GM23338 (cell line): ENCODE measurements around the gene RABGAP1L. TPM values are rescaled to one million over a fixed set of nuclear protein-coding genes. Genes with fewer than 3 reads are reported as not detected.

Experiments used
- ATAC-seq: fragments of 200-7000 bp; cut with Tn5 transposase; 3 replicates; pipeline ENCODE4 v1.9.1; 2020
- DNase-seq: peaks from one replicate; pipeline ENCODE4 v3.0.0-alpha.2; 2015; ENCODE audit warnings: low spot score
- H2AFZ ChIP-seq: fragments of 200-600 bp; sonication (generic); 2 replicates; pipeline ENCODE4 v1.8.0; 2016; ENCODE audit warnings: antibody characterized with exemption, mild to moderate bottlenecking, moderate library complexity
- H3F3A ChIP-seq: fragments of 200-600 bp; sonication (generic); replicated peaks from 2 replicates; pipeline ENCODE4 v1.8.0; 2017; ENCODE audit warnings: antibody characterized with exemption, mixed run types, low read depth
- H3K27ac ChIP-seq: fragments of 200-600 bp; sonication (generic); 2 replicates; pipeline ENCODE4 v1.6.1; 2016; ENCODE audit warnings: low read depth
- H3K27me3 ChIP-seq: fragments of 200-600 bp; sonication (generic); 2 replicates; pipeline ENCODE4 v1.8.0; 2016; ENCODE audit warnings: mild to moderate bottlenecking, mixed run types, moderate library complexity; ENCODE audit not compliant: insufficient read depth
- H3K36me3 ChIP-seq: fragments of 200-600 bp; sonication (generic); 2 replicates; pipeline ENCODE4 v1.8.0; 2016; ENCODE audit warnings: mild to moderate bottlenecking; ENCODE audit not compliant: insufficient read depth
- H3K4me1 ChIP-seq: fragments of 200-600 bp; sonication (generic); 2 replicates; pipeline ENCODE4 v1.8.0; 2016; ENCODE audit warnings: mild to moderate bottlenecking, moderate library complexity; ENCODE audit not compliant: insufficient read depth
- H3K4me2 ChIP-seq: fragments of 200-600 bp; sonication (generic); 2 replicates; pipeline ENCODE4 v1.7.1; 2017; ENCODE audit warnings: mixed run types
- H3K4me3 ChIP-seq: fragments of 200-600 bp; sonication (generic); 2 replicates; pipeline ENCODE4 v1.6.1; 2016; ENCODE audit warnings: mixed run types
- H3K79me2 ChIP-seq: fragments of 200-600 bp; sonication (generic); replicated peaks from 2 replicates; pipeline ENCODE4 v1.8.0; 2017; ENCODE audit warnings: mild to moderate bottlenecking; ENCODE audit not compliant: insufficient read depth
- H3K9me2 ChIP-seq: fragments of 200-600 bp; sonication (generic); 2 replicates; pipeline ENCODE4 v1.8.0; 2017; ENCODE audit not compliant: insufficient read depth
- H4K20me1 ChIP-seq: fragments of 200-600 bp; sonication (generic); replicated peaks from 2 replicates; pipeline ENCODE4 v1.8.0; 2017; ENCODE audit warnings: mild to moderate bottlenecking; ENCODE audit not compliant: insufficient read depth
- H3K27ac Mint-ChIP-seq: 2 replicates; pipeline ENCODE4 v1.8.0; 2020; ENCODE audit warnings: inconsistent platforms, mild to moderate bottlenecking, moderate library complexity, mixed read lengths
- H3K27me3 Mint-ChIP-seq: 3 replicates; pipeline ENCODE4 v1.8.0; 2022; ENCODE audit warnings: low read depth, mild to moderate bottlenecking, moderate library complexity, mixed read lengths, inconsistent platforms; ENCODE audit not compliant: insufficient read depth, poor library complexity
- H3K36me3 Mint-ChIP-seq: 3 replicates; pipeline ENCODE4 v1.8.0; 2021; ENCODE audit warnings: low read depth, mild to moderate bottlenecking, inconsistent platforms, moderate library complexity, mixed read lengths
- H3K4me1 Mint-ChIP-seq: 3 replicates; pipeline ENCODE4 v1.8.0; 2020; ENCODE audit warnings: mild to moderate bottlenecking, inconsistent platforms, mixed read lengths
- H3K4me3 Mint-ChIP-seq: 3 replicates; pipeline ENCODE4 v1.8.0; 2021; ENCODE audit warnings: moderate library complexity, mild to moderate bottlenecking, inconsistent platforms, mixed read lengths
- H3K9me3 Mint-ChIP-seq: 3 replicates; pipeline ENCODE4 v1.8.0; 2020; ENCODE audit warnings: moderate library complexity, mild to moderate bottlenecking, inconsistent platforms, mixed read lengths
- CREB1 ChIP-seq: fragments of 250-450 bp; sonication (Bioruptor Pico); IDR thresholded peaks from 2 replicates; pipeline ENCODE4 v1.5.0; 2020; ENCODE audit warnings: low read depth, mild to moderate bottlenecking, moderate library complexity
- CTCF ChIP-seq, 2 experiments: fragments of 200-600 bp in 1 of 2; sonication (generic) in 1 of 2; conservative IDR thresholded peaks; 2 replicates each; pipeline versions ENCODE4 v1.5.1 to v1.6.1; 2016 to 2017; ENCODE audit warnings: antibody characterized with exemption in 2 of 2, low read depth in 2 of 2, mild to moderate bottlenecking in 2 of 2, moderate library complexity in 1 of 2
- EZH2 ChIP-seq: fragments of 200-600 bp; sonication (generic); IDR thresholded peaks from one replicate; pipeline ENCODE4 v1.8.0; 2017; ENCODE audit warnings: antibody characterized with exemption, mild to moderate bottlenecking, low read depth; ENCODE audit not compliant: unreplicated experiment
- EZH2phosphoT487 ChIP-seq: fragments of 200-600 bp; sonication (generic); IDR thresholded peaks from one replicate; pipeline ENCODE4 v1.8.1; 2018; ENCODE audit warnings: antibody characterized with exemption; ENCODE audit not compliant: unreplicated experiment
- JUNB ChIP-seq: IDR thresholded peaks from one replicate; pipeline ENCODE4 v1.6.1; 2016; ENCODE audit warnings: antibody characterized with exemption; ENCODE audit not compliant: unreplicated experiment
- NANOG ChIP-seq: IDR thresholded peaks from 2 replicates; pipeline ENCODE4 v1.6.1; 2016; ENCODE audit warnings: antibody characterized with exemption, borderline replicate concordance
- POLR2AphosphoS5 ChIP-seq: IDR thresholded peaks from 2 replicates; pipeline ENCODE4 v1.6.1; 2016; ENCODE audit warnings: antibody characterized with exemption, low read depth
- REST ChIP-seq: IDR thresholded peaks from one replicate; pipeline ENCODE4 v1.6.1; 2018; ENCODE audit warnings: antibody characterized with exemption; ENCODE audit not compliant: unreplicated experiment
- STAT1 ChIP-seq: IDR thresholded peaks from one replicate; pipeline ENCODE4 v1.6.1; 2016; ENCODE audit warnings: antibody characterized with exemption; ENCODE audit not compliant: unreplicated experiment
- ZNF114 ChIP-seq: fragments of 250-450 bp; sonication (Bioruptor Pico); IDR thresholded peaks from 2 replicates; pipeline ENCODE4 v1.5.0; 2020; ENCODE audit warnings: mild to moderate bottlenecking, moderate library complexity
- ZNF331 ChIP-seq: fragments of 250-450 bp; sonication (Bioruptor Pico); IDR thresholded peaks from 2 replicates; pipeline ENCODE4 v1.5.0; 2020; ENCODE audit warnings: low read depth, mild to moderate bottlenecking, moderate library complexity
- polyA plus RNA-seq: library from polyadenylated mRNA; unstranded; fragments of >200 nt; fragmentation: Nextera tagmentation; extraction: Ambion mirVana; gene quantifications from 2 replicates; pipeline ENCODE4 v1.2.1, GENCODE V29; 2016
- total RNA-seq: library from RNA; depleted of rRNA; stranded (reverse); fragments of >200 nt; shearing (Covaris generic); gene quantifications from 2 replicates; pipeline ENCODE4 v1.2.3, GENCODE V29; 2014
- TF ChIP-seq, protein P1 (sequence below): IDR thresholded peaks from 2 replicates; pipeline ENCODE4 v1.6.1; 2016; ENCODE audit warnings: antibody characterized with exemption
- TF ChIP-seq, protein P2 (sequence below): fragments of 250-450 bp; sonication (Bioruptor Pico); IDR thresholded peaks from 2 replicates; pipeline ENCODE4 v1.5.0; 2020; ENCODE audit warnings: mild to moderate bottlenecking, moderate library complexity

The RABGAP1L gene
- total and polyA plus RNA-seq, 2 experiments from 2014 or later = 83.2 to 136 TPM

DNA sequence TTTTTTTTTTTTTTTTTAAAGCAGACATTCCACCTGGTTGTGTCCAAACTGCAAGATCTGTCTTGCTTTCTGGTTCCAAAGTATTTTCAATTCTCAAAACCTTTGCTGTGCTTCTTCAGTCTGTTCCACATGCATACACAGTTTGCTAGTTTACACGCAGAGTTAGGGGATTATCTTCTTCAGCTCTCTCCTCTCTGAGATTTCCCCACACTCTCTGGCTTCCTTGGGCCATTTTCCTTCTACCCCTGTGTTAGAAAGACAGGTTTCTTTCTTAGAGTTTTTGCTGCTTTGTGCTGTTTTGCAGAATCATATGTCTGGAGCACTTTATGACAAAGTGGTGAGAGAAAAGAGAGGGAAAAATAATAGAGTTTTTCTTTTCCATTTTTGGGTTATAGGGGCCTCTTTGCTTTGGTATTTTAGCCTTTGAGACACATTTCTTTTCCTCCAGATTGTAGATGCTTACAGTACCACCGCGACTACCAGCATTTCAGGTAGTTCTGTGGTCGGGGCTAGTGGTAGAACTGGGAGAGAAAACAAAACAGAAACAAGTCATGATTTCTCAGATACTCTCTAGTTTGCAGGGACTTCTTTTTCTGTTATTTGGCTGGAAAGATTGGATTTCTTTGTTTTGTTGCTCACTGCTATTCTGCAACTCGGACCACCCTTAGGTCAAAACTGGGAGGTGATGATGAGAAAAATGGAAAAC, 66.3 kb downstream of the RABGAP1L start:
- Histone ChIP-seq H4K20me1 (no peaks in the 10 kb centered on the region), H3K4me3 (no peak overlapping the region), H3K4me1 (no peaks in the 10 kb centered on the region), H3K27me3 (no peaks in the 10 kb centered on the region), H3K27ac (no peak overlapping the region), H3K79me2 (no peaks in the 10 kb centered on the region), H3K36me3 (no peaks in the 10 kb centered on the region), H2AFZ (no peak overlapping the region), H3F3A (no peaks in the 10 kb centered on the region), H3K4me2 (no peak overlapping the region), H3K9me2 (no peaks in the 10 kb centered on the region)
- Mint-ChIP-seq H3K9me3 (peaks cover 8% of the 10 kb centered on the region), H3K27ac (0 out of 2 replicates have a peak overlapping the region, but pooled peaks have one; percentile 49), H3K4me1 (no peaks in the 10 kb centered on the region), H3K27me3 (no peaks in the 10 kb centered on the region), H3K4me3 (no peak overlapping the region), H3K36me3 (peaks cover 22% of the 10 kb centered on the region)
- ATAC-seq = no peak
- no peak for DNase-seq
- TF ChIP-seq NANOG = no peak
- TF ChIP-seq REST = no peak
- no peak for TF ChIP-seq CTCF (conservative IDR thresholded peaks at IDR 0.05; ENCODE audit: low read depth in 2 of 2)
- TF ChIP-seq JUNB = no peak
- TF ChIP-seq, protein P1, sequence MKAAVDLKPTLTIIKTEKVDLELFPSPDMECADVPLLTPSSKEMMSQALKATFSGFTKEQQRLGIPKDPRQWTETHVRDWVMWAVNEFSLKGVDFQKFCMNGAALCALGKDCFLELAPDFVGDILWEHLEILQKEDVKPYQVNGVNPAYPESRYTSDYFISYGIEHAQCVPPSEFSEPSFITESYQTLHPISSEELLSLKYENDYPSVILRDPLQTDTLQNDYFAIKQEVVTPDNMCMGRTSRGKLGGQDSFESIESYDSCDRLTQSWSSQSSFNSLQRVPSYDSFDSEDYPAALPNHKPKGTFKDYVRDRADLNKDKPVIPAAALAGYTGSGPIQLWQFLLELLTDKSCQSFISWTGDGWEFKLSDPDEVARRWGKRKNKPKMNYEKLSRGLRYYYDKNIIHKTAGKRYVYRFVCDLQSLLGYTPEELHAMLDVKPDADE = no peak
- no peak for TF ChIP-seq ZNF331 (CRISPR knock-in tag)
- TF ChIP-seq, protein P2, sequence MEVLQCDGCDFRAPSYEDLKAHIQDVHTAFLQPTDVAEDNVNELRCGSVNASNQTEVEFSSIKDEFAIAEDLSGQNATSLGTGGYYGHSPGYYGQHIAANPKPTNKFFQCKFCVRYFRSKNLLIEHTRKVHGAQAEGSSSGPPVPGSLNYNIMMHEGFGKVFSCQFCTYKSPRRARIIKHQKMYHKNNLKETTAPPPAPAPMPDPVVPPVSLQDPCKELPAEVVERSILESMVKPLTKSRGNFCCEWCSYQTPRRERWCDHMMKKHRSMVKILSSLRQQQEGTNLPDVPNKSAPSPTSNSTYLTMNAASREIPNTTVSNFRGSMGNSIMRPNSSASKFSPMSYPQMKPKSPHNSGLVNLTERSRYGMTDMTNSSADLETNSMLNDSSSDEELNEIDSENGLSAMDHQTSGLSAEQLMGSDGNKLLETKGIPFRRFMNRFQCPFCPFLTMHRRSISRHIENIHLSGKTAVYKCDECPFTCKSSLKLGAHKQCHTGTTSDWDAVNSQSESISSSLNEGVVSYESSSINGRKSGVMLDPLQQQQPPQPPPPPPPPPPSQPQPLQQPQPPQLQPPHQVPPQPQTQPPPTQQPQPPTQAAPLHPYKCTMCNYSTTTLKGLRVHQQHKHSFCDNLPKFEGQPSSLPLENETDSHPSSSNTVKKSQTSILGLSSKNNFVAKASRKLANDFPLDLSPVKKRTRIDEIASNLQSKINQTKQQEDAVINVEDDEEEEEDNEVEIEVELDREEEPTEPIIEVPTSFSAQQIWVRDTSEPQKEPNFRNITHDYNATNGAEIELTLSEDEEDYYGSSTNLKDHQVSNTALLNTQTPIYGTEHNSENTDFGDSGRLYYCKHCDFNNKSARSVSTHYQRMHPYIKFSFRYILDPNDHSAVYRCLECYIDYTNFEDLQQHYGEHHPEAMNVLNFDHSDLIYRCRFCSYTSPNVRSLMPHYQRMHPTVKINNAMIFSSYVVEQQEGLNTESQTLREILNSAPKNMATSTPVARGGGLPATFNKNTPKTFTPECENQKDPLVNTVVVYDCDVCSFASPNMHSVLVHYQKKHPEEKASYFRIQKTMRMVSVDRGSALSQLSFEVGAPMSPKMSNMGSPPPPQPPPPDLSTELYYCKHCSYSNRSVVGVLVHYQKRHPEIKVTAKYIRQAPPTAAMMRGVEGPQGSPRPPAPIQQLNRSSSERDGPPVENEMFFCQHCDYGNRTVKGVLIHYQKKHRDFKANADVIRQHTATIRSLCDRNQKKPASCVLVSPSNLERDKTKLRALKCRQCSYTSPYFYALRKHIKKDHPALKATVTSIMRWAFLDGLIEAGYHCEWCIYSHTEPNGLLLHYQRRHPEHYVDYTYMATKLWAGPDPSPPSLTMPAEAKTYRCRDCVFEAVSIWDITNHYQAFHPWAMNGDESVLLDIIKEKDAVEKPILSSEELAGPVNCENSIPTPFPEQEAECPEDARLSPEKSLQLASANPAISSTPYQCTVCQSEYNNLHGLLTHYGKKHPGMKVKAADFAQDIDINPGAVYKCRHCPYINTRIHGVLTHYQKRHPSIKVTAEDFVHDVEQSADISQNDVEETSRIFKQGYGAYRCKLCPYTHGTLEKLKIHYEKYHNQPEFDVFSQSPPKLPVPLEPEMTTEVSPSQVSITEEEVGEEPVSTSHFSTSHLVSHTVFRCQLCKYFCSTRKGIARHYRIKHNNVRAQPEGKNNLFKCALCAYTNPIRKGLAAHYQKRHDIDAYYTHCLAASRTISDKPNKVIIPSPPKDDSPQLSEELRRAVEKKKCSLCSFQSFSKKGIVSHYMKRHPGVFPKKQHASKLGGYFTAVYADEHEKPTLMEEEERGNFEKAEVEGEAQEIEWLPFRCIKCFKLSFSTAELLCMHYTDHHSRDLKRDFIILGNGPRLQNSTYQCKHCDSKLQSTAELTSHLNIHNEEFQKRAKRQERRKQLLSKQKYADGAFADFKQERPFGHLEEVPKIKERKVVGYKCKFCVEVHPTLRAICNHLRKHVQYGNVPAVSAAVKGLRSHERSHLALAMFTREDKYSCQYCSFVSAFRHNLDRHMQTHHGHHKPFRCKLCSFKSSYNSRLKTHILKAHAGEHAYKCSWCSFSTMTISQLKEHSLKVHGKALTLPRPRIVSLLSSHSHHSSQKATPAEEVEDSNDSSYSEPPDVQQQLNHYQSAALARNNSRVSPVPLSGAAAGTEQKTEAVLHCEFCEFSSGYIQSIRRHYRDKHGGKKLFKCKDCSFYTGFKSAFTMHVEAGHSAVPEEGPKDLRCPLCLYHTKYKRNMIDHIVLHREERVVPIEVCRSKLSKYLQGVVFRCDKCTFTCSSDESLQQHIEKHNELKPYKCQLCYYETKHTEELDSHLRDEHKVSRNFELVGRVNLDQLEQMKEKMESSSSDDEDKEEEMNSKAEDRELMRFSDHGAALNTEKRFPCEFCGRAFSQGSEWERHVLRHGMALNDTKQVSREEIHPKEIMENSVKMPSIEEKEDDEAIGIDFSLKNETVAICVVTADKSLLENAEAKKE (CRISPR knock-in tag) = no peak
- TF ChIP-seq EZH2 = no peak
- TF ChIP-seq STAT1 = no peak
- no peak for TF ChIP-seq EZH2phosphoT487
- no peak for TF ChIP-seq ZNF114 (CRISPR knock-in tag)
- no peak for TF ChIP-seq POLR2AphosphoS5
- no peak for TF ChIP-seq CREB1 (CRISPR knock-in tag)
